Esophagus squamous epithelium (tissue), 4 donors: Measurements from ENCODE around the gene PAK1.

ENCODE experiments used
- POLR2A ChIP-seq, 4 donors: fragments of 450-650 bp; IDR thresholded peaks; one replicate each; pipeline ENCODE4 v1.6.1; 2017; ENCODE audit warnings: antibody characterized with exemption in 4 of 4, mild to moderate bottlenecking in 4 of 4, moderate library complexity in 3 of 4
- TF ChIP-seq, protein P1 (sequence below), 6 experiments: fragments of 450-650 bp in 4 of 6; fragments of 200-600 bp in 2 of 6; sonication (generic) in 2 of 6; IDR thresholded peaks; one replicate each; pipeline ENCODE4 v1.5.1; 2016 to 2019; ENCODE audit warnings: antibody characterized with exemption in 6 of 6, mild to moderate bottlenecking in 4 of 6, moderate library complexity in 4 of 6

DNA sequence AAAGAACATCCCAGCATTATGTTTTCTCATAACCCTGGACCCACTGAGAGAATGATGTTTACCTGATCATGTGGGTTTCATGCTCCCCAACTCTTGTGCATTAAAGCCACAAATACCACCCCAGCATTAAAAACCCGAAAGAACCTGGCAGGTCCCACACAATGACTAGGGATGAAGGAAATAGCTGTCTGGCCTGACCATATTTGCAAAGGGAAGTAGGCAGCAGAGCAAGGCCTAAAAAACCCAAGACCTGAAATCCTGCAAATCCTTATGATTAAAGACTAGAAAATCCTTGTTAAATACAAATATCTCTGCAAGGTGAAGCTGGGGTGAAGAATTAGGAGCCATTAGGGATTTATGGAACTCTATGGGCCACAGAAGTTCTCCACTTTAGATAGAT, 23.7 kb downstream of the PAK1 start:
- TF ChIP-seq, protein P1, sequence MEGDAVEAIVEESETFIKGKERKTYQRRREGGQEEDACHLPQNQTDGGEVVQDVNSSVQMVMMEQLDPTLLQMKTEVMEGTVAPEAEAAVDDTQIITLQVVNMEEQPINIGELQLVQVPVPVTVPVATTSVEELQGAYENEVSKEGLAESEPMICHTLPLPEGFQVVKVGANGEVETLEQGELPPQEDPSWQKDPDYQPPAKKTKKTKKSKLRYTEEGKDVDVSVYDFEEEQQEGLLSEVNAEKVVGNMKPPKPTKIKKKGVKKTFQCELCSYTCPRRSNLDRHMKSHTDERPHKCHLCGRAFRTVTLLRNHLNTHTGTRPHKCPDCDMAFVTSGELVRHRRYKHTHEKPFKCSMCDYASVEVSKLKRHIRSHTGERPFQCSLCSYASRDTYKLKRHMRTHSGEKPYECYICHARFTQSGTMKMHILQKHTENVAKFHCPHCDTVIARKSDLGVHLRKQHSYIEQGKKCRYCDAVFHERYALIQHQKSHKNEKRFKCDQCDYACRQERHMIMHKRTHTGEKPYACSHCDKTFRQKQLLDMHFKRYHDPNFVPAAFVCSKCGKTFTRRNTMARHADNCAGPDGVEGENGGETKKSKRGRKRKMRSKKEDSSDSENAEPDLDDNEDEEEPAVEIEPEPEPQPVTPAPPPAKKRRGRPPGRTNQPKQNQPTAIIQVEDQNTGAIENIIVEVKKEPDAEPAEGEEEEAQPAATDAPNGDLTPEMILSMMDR (IDR thresholded peaks at IDR 0.05) = no peak
- no peak for TF ChIP-seq POLR2A (IDR thresholded peaks at IDR 0.05)
